HCEC 1CT (cell line): ENCODE measurements around the gene GHR.

Source experiments
- DNase-seq: peaks from one replicate; pipeline ENCODE4 v3.0.0-alpha.2; 2017

The GHR gene

GRCh38 chr5:42518595-42519221 is 95.5 kb downstream of the GHR start:
- no peak for DNase-seq

GRCh38 chr5:42520203-42520602 is 97.0 kb downstream of the GHR start:
- no peak for DNase-seq

- DNase-seq: no peak
These were observed 97.7 kb downstream of the GHR start for GRCh38 chr5:42520957-42521356.

GRCh38 chr5:42521406-42521805 is 98.2 kb downstream of the GHR start:
- DNase-seq: no peak

- no peak for DNase-seq
These were observed 99.5 kb downstream of the GHR start for GRCh38 chr5:42522783-42523182.

GRCh38 chr5:42526179-42526578 is 102.9 kb downstream of the GHR start:
- DNase-seq: no peak

- DNase-seq: peak; percentile 7
These were observed 108.4 kb downstream of the GHR start for GRCh38 chr5:42531611-42532010.

- no peak for DNase-seq
These were observed 118.9 kb downstream of the GHR start for GRCh38 chr5:42542106-42542505.

- DNase-seq: no peak
These were observed 120.5 kb downstream of the GHR start for GRCh38 chr5:42543774-42544173.

- no peak for DNase-seq
These were observed 121.8 kb downstream of the GHR start for GRCh38 chr5:42545038-42545437.

- peak; percentile 9 for DNase-seq
These were observed 123.9 kb downstream of the GHR start for GRCh38 chr5:42547141-42547540.

GRCh38 chr5:42547894-42548293 is 124.7 kb downstream of the GHR start:
- DNase-seq: no peak

- no peak for DNase-seq
These were observed 129.4 kb downstream of the GHR start for GRCh38 chr5:42552597-42552996.

GRCh38 chr5:42553461-42553860 is 130.2 kb downstream of the GHR start:
- DNase-seq: no peak

GRCh38 chr5:42555010-42555409 is 131.8 kb downstream of the GHR start:
- DNase-seq: no peak

- DNase-seq: no peak
These were observed 132.6 kb downstream of the GHR start for GRCh38 chr5:42555797-42556196.

- no peak for DNase-seq
These were observed 134.4 kb downstream of the GHR start for GRCh38 chr5:42557689-42558088.

- DNase-seq: no peak
These were observed 138.4 kb downstream of the GHR start for GRCh38 chr5:42561656-42562055.

- DNase-seq: no peak
These were observed 141.6 kb downstream of the GHR start for GRCh38 chr5:42564689-42565356.

GRCh38 chr5:42566652-42567295 is 143.5 kb downstream of the GHR start:
- no peak for DNase-seq

GRCh38 chr5:42569325-42569724 is 146.1 kb downstream of the GHR start:
- DNase-seq: no peak

GRCh38 chr5:42569953-42570548 is 146.8 kb downstream of the GHR start:
- no peak for DNase-seq

- no peak for DNase-seq
These were observed 148.0 kb downstream of the GHR start for GRCh38 chr5:42570966-42571960.
